Activated CD4-positive, CD25-positive, alpha-beta regulatory T cell treated with anti-CD3 and anti-CD28 coated beads, Interleukin-2, amount 50 U/mL, for 16 hours (primary cell): ENCODE results near the gene DPEP2NB.
"Not testable (repeated sequence)": the region's sequence is repeated elsewhere in the genome, so short reads cannot be mapped to it uniquely, and the experiment has no call there.

Source experiments
- DNase-seq: peaks from one replicate; pipeline ENCODE4 v3.0.0-alpha.2; 2020; ENCODE audit warnings: low read depth, low spot score

The DPEP2NB gene

GRCh38 chr16:67982011-67982696 lies 33.6 kb downstream of the DPEP2NB start:
- no peak for DNase-seq

- no peak for DNase-seq
Observed at GRCh38 chr16:67979955-67980678, 35.6 kb downstream of the DPEP2NB start, which contains the start of gene DPEP3. TSS of gene DPEP3 (minus strand) at chr16:67980499. CDS start at chr16:67980380, 119 bp downstream.

GRCh38 chr16:67977469-67978227 lies 38.1 kb downstream of the DPEP2NB start:
- no peak for DNase-seq

DNA sequence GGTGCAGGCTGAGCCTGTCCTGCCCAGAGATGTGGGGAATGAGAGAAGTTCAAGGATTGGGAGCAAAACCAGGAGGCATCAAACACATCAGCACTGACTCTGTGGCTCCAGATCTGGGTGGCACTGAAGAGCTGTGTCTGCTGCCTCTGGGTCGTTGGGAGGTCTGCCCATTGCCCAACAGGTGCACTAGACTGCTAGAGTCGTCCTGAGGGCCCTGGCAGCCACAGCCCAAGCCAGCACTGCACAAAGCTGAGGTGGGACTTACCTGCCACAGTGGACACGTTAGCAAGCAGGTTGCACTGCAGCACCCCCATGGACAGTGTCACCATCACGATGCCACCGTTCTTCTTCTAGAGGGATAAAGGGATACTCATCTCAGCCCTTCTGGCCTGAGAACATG lies 38.7 kb downstream of the DPEP2NB start:
- DNase-seq: no peak

- DNase-seq: no peak
Observed at GRCh38 chr16:67976205-67976604, 39.5 kb downstream of the DPEP2NB start.

GRCh38 chr16:67975321-67976105 lies 40.2 kb downstream of the DPEP2NB start:
- no peak for DNase-seq

GRCh38 chr16:67972285-67972684 lies 43.4 kb downstream of the DPEP2NB start:
- not testable (repeated sequence) for DNase-seq

- DNase-seq: no peak
Observed at GRCh38 chr16:67971111-67971510, 44.6 kb downstream of the DPEP2NB start.

GRCh38 chr16:67969254-67970039 lies 46.3 kb downstream of the DPEP2NB start:
- no peak for DNase-seq

GRCh38 chr16:67968400-67969253 lies 47.1 kb downstream of the DPEP2NB start, which contains the start of gene SLC12A4:
TSS of gene SLC12A4 (minus strand) at chr16:67968637. CDS start at chr16:67968553, 84 bp downstream.
- peak; percentile 72 for DNase-seq

DNA sequence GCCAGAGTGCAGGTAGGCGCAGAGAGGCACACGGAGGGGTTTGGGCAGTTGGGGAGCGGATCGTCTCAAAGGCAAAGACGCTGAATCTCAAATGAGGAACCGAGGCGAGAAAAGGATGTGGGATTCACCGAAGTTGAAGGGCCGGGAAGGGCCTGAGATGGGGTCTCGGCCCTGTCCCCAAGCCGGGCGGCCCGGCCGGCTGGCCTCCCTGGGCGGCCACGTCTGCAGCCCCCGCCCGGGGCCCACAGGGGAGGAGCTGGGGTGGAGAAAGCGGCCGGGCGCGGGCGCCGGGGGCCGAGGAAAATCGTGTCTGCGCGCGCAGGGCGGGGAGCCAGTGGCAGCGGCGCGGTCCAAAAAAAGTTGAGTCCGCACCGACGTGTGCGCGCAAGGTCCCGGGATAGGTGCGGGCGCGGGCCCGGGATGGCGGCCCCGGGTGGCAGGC lies 47.7 kb downstream of the DPEP2NB start:
- DNase-seq: no peak

DNA sequence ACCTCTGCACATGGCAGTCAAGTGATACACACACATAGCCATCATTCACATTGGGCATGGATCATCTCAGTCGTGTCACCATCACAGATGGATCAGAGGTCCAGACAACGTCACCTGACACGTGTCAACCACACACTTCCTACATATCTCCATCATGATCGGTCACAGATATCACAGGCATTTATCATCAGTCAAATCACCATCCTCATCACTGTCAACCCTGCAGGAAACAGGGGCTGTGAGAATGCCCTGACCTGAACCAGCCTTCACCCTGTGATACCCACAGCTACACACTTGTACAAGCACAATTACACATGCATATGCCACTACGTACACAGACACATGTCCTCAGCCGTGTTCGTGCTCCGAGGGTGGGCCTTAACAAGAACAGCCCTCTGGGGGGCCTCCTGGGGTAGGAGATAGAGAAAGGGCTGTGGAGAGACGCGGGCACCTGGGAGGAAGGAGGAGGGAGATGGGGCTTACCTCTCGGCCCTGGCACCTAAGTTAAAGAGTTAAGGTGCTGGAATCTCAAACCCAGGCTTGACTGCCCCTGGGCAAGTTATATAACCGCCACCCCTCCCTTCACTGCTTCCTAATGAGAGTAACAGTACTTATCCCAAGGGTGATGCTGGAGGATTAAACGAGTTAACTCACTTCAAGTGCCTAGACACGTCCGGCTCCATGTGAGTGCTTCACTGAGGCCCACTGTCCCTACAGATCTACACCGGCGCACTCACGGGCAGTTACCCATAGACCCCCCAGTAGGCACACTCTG lies 48.3 kb downstream of the DPEP2NB start:
- no peak for DNase-seq

- DNase-seq: no peak
Observed at GRCh38 chr16:67966549-67967182, 49.0 kb downstream of the DPEP2NB start.

GRCh38 chr16:67965668-67966548 lies 49.8 kb downstream of the DPEP2NB start:
- DNase-seq: no peak

DNA sequence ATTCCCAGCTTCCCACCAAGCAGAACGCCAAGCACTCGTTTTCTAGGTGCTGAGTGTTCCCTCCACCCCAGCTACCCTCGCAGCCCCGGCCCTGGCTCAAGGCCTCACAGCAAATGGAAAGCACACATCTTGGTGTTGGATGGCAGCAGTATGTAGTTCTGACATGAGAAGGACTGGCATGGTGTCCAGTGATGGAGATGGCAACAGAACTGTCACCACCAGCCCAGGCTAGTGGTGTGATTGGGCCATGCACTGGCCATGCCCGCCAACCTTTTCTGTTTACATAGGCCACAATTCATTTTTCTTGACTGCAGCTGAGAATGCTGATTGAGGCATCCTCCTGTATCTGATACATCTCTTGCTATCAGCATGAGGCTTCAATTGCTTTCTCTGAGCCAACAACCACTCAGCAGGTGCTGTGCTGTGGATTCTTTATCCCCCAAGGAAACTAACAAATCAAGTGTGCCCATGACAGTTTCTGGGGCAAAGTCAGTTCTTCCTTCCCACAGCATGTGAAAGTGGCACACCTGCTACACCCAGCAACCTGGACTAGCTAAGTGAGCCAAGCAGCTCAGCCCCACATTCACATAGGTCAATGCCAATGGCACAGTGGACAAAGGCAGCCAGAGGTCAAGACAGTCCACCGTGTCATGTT lies 51.1 kb downstream of the DPEP2NB start:
- no peak for DNase-seq

- no peak for DNase-seq
Observed at GRCh38 chr16:67963662-67964321, 51.9 kb downstream of the DPEP2NB start.
